Nucleus accumbens (tissue), 56 donors: ENCODE measurements around the gene TTLL5.
A peak's percentile ranks its signal among the peaks of the same experiment; 100 is the strongest.

Source experiments
- DNase-seq, 56 donors: peaks; one replicate each; lab custom pipeline; 2025; lab: John Stamatoyannopoulos, UW

The TTLL5 gene

GRCh38 chr14:75647640-75648039, 13.4 kb upstream of the TTLL5 start:
- no peak for DNase-seq

GRCh38 chr14:75648066-75648838, 12.8 kb upstream of the TTLL5 start:
- DNase-seq: peak in 4 of 56 donors; percentile 2 to 10 (median 4)

DNA sequence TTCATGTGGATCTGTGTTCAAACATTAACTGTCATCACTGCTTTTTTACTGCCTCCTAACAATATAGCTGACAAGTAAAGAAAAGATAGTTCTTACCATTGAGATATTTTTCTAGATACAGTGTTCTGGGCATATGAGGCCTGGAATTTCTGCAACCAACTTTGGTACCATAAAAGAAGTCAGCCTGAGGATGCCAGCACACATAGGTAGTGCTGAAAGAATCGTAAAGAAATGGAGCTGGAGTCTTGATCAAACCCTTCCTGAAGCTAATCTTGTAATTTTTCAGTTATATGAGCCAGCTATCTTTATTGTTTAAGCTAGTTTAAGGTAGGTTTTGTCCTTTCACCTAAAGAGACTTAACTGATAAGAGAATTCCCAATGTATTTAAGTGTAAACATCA, 11.7 kb upstream of the TTLL5 start:
- DNase-seq: no peak

- no peak for DNase-seq
Observed at GRCh38 chr14:75649773-75650172, 11.3 kb upstream of the TTLL5 start.

GRCh38 chr14:75650253-75651058, 10.6 kb upstream of the TTLL5 start:
- DNase-seq: no peak

GRCh38 chr14:75653563-75653962, 7.5 kb upstream of the TTLL5 start:
- DNase-seq: no peak

DNA sequence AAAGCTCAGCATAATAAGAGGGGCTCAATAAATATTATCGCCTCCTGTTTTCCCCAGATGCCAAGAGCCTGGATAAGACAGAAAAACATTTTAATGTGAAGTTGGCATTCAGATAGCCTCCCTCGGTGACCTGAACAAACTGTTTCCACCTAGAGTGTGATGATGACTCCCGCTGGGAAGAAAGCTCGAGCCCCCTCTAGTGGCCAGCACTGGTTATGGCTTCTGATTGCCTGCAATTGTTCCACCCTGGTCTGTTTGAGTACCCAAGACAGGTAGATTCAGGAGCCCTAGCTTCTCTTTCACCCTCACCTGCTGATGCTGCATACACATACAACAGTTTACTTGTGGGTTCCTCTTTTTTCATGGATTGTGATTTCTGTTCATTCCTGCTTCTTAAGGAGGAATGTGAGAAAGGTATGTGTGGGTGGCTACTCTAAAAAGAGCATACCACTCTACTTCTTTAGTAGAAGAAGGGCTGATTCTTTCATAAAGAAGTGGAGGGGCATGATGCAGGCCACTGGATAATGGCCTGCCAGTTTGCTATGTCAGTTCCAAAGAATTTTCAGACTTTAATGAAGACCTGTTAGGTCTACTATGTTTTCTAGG, 6.8 kb upstream of the TTLL5 start:
- peak in 51 of 56 donors; percentile 8 to 88 (median 56) for DNase-seq

DNA sequence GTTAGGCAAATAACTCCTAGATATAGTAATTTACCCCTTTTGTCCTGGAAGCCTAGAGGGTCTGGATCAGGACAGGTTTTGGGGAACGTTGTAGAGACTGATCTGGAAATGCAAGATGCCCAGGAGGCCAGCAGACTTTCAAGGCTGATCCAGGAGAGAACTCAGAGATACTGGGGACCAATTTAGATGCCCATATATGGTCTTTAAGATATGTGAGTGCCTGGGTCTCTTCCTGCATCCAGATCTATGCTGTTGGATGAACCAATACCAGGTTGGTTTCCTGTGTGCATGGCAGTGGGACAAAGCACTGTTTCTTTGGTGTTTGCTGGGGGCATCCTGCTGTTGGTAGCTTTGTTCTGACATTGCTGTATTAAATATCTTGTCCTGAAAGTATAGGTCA, 5.8 kb upstream of the TTLL5 start:
- no peak for DNase-seq

DNA sequence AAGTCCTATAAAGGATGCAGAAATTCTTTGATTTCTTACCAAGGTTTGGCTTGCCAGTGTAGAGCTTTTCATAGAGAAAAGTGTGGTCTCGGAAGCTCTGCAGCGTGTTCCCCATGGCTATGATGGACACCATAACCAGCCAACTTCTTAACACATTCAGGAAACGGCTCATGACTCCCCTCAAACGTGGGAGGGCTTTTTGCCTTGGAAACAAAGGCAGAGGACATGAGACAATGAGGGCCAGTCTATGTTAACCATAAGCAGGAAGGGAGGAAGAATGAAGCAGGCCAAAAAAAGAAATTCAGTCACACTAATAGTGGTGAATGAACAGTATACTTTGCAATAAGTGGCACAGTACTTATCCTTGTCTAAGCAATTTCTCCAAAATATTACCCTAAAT, 3.7 kb upstream of the TTLL5 start:
- DNase-seq: no peak

- no peak for DNase-seq
Observed at GRCh38 chr14:75658957-75659356, 2.1 kb upstream of the TTLL5 start.

- DNase-seq: no peak
Observed at GRCh38 chr14:75660238-75660629, 812 bp upstream of the TTLL5 start.

DNA sequence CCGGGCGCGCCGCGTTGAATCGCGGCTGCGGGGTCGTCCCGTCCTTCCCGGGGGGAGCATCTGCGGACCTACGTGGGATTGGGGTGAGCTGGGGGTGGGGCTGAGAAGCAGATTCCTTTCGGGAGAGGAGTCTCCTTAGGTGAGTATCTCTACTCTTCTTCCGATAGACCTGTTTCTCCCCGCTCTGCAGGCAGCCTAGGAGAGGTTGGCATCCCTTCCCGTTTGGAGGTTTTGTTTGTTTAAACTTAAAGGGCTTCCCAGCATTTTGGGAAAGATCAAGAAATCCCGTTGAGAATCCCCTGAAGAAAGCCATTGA, 411 bp downstream of the TTLL5 start:
- DNase-seq: no peak

DNA sequence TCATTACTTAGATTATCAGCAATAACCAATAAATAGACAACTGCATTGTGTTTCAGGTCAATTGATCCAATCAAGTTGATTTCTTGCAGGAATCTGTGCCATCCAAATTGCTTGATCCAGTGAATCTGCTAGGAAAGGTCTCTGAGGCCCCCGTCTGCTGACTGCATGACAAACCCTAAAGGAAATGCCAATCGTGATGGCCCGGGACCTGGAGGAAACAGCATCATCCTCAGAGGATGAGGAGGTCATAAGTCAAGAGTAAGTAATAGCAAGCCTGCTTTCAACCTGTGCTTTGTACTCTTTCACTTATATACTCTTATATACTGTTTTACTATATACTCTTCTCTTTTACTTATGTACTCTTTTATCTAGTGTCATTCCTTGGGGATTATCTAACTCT, 1.9 kb downstream of the TTLL5 start:
- DNase-seq: no peak

DNA sequence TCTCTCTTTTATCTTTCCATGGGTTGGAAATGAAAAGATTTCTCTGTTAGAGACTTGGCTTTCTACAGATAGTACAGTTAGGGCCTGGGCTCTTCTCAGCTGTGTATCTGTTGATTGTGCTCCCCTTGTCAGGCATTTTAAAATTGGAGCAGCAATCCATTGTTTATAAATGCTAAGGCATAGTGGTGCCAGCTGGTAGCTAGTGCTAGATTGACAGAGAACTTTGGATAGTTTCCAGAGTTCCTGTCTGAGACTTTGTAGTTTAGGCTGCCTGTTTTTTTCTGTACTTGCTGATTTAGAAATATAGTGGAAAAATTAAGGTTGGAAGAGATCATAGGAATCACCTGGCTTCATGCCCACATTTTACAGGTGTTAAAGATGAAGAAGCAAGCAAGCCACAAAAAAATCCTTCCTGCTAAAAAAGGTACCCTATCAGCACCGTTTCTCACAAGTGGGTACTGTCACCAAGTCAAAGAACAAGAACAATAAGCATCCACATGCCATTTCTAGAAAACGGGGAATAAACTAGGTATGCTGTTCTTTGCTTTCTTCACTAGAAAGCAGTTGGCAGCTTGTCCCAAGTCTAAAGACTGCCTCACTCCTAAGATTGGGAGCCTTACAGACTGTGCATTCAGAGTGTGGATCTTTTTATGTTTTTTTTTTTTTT, 6.2 kb downstream of the TTLL5 start:
- peak in 1 of 56 donors; percentile 13 for DNase-seq

DNA sequence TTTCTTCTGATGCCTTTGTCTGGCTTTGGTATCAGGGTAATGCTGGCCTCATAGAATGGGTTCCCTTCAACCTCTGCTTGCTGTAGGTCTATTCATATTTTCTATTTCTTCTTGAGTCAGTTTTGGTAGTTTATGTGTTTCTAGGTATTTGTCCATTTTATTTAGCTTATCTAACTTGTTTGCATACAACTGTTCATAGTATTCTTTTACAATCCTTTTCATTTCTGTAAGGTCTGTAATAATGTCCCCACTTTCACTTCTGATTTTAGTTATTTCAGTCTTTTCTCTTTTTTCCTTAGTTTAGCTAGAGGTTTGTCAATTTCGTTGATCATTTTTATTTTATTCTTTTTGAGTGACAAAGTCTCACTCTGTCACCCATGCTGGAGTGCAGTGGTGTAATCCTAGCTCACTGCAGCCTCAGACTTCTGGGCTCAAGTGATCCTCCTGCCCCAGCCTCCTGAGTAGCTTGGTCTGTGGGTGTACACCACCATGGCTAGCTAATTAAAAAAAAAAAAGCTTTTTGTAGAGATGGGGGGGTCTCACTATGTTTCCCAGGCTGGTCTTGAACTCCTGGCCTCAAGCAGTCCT, 11.7 kb downstream of the TTLL5 start:
- DNase-seq: no peak

DNA sequence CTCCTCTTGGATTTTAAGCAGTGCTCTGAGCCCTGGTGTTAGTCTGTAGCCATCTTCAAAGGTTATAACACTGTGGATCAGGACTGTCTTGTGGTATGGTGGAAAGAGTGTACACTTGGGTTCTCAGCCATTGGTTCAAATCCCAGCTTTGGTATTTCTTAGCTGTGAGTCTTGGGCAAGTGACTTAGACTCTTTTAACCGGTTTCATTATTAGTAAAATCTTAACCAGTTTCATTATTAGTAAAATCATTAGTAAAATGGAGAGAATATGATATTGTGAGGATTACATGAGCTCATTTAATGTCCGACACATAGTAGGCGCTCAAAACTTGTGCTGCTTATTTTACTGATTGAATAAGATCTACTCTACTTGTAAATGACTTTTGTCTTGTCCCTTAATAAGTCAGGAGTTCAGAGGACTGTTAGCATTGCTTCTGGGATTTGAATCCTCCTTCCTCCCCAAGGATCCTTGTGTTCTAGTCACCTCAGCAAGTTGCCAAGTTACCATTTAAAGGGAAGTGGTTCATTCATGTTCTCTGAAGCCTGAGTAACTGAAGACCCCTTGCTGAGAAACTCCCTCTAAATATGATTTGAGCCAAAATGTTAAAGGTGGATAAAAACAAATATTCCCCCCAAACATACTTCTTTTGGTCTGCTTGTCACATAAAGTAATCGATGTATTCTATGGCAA, 12.4 kb downstream of the TTLL5 start:
- DNase-seq: no peak

DNA sequence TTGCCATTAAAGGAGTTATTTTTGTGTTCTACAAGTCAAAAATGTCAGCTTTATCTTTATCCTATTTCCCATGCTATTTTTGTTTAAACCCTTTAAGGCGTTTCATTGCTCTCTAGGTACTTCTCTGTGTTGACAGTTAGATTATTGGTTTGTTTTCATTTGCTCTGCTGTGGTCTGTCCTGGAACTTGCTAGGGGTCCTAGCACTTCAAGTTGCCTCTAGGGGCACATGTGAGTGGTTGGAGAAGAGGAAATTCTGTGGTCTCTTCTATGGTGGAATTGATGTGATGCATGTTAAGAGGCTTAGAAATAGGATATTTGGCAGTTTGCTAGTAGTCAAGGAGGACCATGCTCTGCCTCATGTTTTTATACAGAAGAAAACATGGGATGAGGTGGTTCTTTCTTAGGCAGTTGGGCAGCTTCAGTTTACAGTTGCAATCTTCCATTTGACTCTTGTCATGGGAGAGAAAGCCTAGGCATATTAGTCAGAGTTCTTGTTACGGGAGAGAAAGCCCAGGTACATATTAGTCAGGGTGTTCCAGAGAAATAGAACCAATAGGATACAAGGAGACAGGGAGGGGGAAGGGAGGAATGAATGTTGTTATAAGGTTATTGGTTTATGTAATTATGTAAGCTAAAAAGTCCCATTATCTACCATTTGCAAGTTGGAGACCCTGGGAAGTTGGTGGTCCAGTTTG, 14.4 kb downstream of the TTLL5 start:
- no peak for DNase-seq

- no peak for DNase-seq
Observed at GRCh38 chr14:75685910-75686309, 24.9 kb downstream of the TTLL5 start.

GRCh38 chr14:75689012-75689411, 28.0 kb downstream of the TTLL5 start:
- DNase-seq: no peak

DNA sequence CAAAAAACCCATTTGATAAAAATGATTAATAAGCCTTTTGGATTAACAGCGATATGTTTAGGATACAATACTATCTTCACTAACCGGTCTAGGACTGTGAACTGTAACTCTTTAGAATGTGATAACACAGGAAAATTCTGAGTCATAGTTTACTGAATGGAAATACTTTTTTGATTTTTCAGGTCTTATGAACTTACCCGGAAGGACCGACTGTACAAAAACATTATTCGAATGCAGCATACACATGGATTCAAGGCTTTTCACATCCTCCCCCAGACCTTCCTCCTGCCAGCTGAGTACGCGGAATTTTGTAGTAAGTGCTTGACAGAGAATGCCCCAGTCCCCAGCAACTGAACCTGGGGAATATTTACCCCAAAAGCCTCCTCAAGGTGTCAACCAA, 29.0 kb downstream of the TTLL5 start:
- no peak for DNase-seq
